ENCODE results near the gene DOCK2.

DNA sequence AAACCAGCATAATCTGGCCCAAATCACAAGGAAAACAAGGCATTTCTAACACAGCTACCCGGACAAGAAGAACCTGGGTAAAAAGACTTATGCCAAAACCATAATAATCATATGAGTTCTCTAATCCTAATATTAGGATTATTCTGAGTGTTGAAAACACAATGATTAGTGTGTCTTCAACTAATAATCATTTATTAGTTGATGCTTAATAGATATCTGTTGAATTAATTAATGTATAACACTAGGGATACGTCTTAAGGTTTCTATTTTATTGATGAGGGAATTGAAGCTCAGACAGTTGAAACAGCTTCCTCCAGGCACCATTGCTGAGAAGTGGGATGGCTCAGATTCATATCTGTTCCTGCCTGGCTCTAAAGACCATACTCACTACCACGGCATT lies 112.2 kb downstream of the DOCK2 start:
- TF ChIP-seq, protein P1, sequence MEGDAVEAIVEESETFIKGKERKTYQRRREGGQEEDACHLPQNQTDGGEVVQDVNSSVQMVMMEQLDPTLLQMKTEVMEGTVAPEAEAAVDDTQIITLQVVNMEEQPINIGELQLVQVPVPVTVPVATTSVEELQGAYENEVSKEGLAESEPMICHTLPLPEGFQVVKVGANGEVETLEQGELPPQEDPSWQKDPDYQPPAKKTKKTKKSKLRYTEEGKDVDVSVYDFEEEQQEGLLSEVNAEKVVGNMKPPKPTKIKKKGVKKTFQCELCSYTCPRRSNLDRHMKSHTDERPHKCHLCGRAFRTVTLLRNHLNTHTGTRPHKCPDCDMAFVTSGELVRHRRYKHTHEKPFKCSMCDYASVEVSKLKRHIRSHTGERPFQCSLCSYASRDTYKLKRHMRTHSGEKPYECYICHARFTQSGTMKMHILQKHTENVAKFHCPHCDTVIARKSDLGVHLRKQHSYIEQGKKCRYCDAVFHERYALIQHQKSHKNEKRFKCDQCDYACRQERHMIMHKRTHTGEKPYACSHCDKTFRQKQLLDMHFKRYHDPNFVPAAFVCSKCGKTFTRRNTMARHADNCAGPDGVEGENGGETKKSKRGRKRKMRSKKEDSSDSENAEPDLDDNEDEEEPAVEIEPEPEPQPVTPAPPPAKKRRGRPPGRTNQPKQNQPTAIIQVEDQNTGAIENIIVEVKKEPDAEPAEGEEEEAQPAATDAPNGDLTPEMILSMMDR (IDR thresholded peaks at IDR 0.05) = no peak
- TF ChIP-seq POLR2A (IDR thresholded peaks at IDR 0.05) = no peak
